ENCODE results near the gene INPP5K. TPM values are rescaled to one million over a fixed set of nuclear protein-coding genes. Genes with fewer than 3 reads are reported as not detected.

Gene INPP5K
- total and polyA plus RNA-seq, 2 donors (not counting 1 experiment from before 2014, with no cell fraction given), result 53.8 to 77.9 TPM

GRCh38 chr17:1488826-1489270 is 27.6 kb downstream of the INPP5K start:
- Mint-ChIP-seq H3K27me3 (no peaks in the 10 kb centered on the region), H3K4me1 (peaks cover 56% of the 10 kb centered on the region), H3K4me3 (peak overlapping the region; percentile 87), H3K27ac (peak overlapping the region; percentile 91), H3K9me3 (ENCODE audit: insufficient read depth) (no peaks in the 10 kb centered on the region)
- no peak overlapping the region for H2AFZ ChIP-seq (ENCODE audit: insufficient read depth, low read depth, low read length, poor library complexity, severe bottlenecking)
- H3K9me3 ChIP-seq (ENCODE audit: control extremely low read depth in 1 of 3, control insufficient read depth in 2 of 3, insufficient read depth in 1 of 3, low read length in 2 of 3), result no peaks in the 10 kb centered on the region
- peaks cover 0 to 5% (median 0%) of the 10 kb centered on the region in 4 experiments for H3K27me3 ChIP-seq (replicated peaks in 1 of 4; ENCODE audit: control extremely low read depth in 1 of 4, control insufficient read depth in 3 of 4, insufficient read depth in 4 of 4, low read length in 3 of 4)
- H3K27ac ChIP-seq (ENCODE audit: low read length in 2 of 2), result peak overlapping the region; percentile 39 to 81
- no peaks in the 10 kb centered on the region for H3K36me3 ChIP-seq (replicated peaks in 1 of 2; ENCODE audit: control extremely low read depth in 1 of 2, control insufficient read depth in 1 of 2, extremely low read depth in 1 of 2, insufficient read depth in 2 of 2, low read length in 1 of 2)
- 97% methylated on average over 5 of the region's 7 CpGs for WGBS (ENCODE audit: insufficient coverage)
- POLR2A ChIA-PET, result interaction anchor here (3.9 kb wide), 1 partner anchor 27 kb away, joined by 23 read pairs; the partner anchor contains the start of gene INPP5K
- peaks cover 21% of the 10 kb centered on the region for H4K20me1 ChIP-seq (ENCODE audit: control insufficient read depth, insufficient read depth, low read length, poor library complexity, severe bottlenecking)
- H3K4me2 ChIP-seq (replicated peaks; ENCODE audit: low read depth, low read length, poor library complexity, severe bottlenecking), result peak overlapping the region; percentile 98
- DNase-seq (no peak), ATAC-seq (ENCODE audit: low read depth) (no peak)
- no peak for TF ChIP-seq EZH2 (IDR thresholded peaks at IDR 0.05; ENCODE audit: borderline replicate concordance, insufficient read depth, low read depth, low read length, poor library complexity, severe bottlenecking)
- TF ChIP-seq CTCF (IDR thresholded peaks at IDR 0.05), result no peak
- no peak overlapping the region for H3K9ac ChIP-seq (ENCODE audit: low read length)
- peaks cover 39 to 70% of the 10 kb centered on the region in 2 donors for H3K4me1 ChIP-seq (ENCODE audit: control insufficient read depth in 2 of 2, insufficient read depth in 2 of 2, low read length in 2 of 2)
- intact Hi-C loops (cut with micrococcal nuclease), result loop anchor here (2.0 to 5.0 kb wide), 2 partner anchors 292 to 308 kb away; no protein-coding TSS in a partner anchor
- CTCF ChIA-PET, result interaction anchor here (0.5 to 3.6 kb wide), 6 partner anchors 26 to 368 kb away, joined by 3 to 23 read pairs (median 4); partner anchors contain the start of gene INPP5K
- no peak overlapping the region for H3K4me3 ChIP-seq (ENCODE audit: control extremely low read depth in 1 of 5, extremely low read depth in 1 of 5, insufficient read depth in 1 of 5, low read depth in 2 of 5, low read length in 4 of 5)
- peaks cover 18% of the 10 kb centered on the region for H3K79me2 ChIP-seq (ENCODE audit: control insufficient read depth, insufficient read depth, low read length)

Measured in B cell (primary cell).